ENCODE results near the gene SLC39A9.

The SLC39A9 gene

DNA sequence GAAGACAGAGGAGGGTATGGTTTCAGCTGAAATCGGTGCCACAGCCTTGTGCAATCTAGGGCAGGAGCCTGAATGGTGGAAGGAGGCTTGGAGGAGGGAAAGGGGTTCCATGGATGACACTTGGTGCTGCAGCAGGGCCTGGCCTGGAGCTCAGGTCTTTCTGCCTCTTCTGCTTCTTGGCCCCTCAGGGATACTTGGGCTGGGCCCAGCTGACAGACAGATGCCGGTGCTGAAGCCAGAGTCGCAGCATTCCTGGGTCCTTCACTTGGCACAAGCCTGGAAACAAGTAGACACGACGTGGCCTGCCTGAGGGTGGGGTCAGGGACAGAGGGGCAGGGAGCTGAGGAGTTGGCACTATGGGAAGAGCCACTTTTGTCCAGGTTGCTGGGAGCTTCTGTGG lies 81.6 kb downstream of the SLC39A9 start:
- TF ChIP-seq, protein P1, sequence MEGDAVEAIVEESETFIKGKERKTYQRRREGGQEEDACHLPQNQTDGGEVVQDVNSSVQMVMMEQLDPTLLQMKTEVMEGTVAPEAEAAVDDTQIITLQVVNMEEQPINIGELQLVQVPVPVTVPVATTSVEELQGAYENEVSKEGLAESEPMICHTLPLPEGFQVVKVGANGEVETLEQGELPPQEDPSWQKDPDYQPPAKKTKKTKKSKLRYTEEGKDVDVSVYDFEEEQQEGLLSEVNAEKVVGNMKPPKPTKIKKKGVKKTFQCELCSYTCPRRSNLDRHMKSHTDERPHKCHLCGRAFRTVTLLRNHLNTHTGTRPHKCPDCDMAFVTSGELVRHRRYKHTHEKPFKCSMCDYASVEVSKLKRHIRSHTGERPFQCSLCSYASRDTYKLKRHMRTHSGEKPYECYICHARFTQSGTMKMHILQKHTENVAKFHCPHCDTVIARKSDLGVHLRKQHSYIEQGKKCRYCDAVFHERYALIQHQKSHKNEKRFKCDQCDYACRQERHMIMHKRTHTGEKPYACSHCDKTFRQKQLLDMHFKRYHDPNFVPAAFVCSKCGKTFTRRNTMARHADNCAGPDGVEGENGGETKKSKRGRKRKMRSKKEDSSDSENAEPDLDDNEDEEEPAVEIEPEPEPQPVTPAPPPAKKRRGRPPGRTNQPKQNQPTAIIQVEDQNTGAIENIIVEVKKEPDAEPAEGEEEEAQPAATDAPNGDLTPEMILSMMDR (IDR thresholded peaks at IDR 0.05; ENCODE audit: insufficient read depth, low read depth, low read length, missing control alignments) = no peak
- DNase-seq (ENCODE audit: low read depth) = no peak
- no peak overlapping the region for H3K4me3 ChIP-seq (ENCODE audit: low read depth, low read length)

DNA sequence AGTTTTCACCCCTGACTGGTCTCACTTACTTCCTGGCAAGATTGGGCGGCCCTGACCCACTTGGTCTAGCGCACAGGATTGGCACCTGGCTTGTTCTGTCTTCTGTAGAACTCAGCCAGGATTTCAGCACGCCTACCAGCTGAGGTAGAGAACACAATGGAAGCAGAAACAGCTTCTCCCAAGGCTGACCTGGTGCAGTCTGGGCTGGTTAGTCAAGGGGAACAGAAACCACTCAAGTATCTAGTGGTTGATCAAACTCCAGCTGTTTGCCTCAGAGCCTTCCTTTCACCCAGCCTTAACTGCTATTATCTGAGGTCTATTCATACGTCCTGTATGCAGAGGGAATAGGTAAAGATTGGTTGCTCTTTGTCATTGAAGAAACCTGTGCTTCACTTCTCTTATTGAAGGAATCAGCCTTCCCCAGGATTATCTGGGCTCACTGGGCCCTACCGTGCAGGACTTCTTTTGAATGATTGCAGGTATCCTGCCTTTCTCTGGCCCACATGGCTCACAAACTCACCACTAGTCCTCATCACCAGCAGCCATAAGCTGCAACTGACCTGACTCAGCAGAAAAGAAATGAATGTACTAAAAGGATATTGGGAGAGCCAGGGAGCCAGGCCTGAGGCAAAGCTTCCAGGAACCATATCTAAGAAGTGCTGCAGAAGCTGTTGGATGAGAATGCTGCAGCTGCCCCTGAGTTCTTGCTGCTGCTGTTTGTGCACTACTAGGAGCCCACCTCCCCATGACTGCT lies 83.5 kb downstream of the SLC39A9 start:
- H3K4me3 ChIP-seq (ENCODE audit: low read depth, low read length) = no peak overlapping the region

DNA sequence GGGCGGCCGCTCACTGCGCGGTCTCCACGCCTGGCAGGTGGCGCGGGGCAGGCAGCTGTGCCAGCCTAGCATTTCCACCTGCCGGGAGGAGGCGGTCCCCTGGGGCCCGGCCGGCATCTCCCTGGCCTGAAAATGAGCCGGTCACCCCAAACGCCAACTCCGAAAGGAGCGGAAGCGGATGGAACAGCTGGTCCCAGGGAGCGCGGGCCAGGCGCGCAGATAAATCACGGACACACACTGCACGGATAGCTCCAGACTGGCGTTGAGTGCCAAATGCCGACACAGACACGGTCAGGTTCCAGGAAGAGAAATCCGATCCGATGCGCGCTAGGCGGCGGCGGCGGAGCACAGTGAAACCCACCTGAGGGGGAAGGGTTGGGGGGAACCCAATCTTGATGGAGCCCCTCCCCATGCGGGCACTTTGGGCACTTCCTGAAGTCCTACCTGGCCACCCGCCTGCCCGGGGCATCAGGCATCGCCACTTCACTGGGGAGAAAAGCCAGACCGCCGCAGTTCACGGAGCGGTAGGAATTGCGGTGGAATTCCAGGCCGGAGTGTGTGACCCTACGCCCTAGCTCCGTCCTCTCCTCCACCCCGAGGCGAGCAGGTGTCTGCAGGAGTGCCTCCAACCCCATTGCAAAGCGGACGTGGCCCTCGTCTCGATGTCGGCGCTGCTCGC lies 85.4 kb downstream of the SLC39A9 start:
- TF ChIP-seq, protein P1 (IDR thresholded peaks at IDR 0.05; ENCODE audit: insufficient read depth, low read depth, low read length, missing control alignments) = no peak
- no peak overlapping the region for H3K4me3 ChIP-seq (ENCODE audit: low read depth, low read length)
- DNase-seq (ENCODE audit: low read depth) = no peak

More for the DNA sequence above, 83.5 kb downstream of the SLC39A9 start:
- TF ChIP-seq, protein P1 (IDR thresholded peaks at IDR 0.05; ENCODE audit: insufficient read depth, low read depth, low read length, missing control alignments) = no peak
- DNase-seq (ENCODE audit: low read depth) = peak; percentile 82

DNA sequence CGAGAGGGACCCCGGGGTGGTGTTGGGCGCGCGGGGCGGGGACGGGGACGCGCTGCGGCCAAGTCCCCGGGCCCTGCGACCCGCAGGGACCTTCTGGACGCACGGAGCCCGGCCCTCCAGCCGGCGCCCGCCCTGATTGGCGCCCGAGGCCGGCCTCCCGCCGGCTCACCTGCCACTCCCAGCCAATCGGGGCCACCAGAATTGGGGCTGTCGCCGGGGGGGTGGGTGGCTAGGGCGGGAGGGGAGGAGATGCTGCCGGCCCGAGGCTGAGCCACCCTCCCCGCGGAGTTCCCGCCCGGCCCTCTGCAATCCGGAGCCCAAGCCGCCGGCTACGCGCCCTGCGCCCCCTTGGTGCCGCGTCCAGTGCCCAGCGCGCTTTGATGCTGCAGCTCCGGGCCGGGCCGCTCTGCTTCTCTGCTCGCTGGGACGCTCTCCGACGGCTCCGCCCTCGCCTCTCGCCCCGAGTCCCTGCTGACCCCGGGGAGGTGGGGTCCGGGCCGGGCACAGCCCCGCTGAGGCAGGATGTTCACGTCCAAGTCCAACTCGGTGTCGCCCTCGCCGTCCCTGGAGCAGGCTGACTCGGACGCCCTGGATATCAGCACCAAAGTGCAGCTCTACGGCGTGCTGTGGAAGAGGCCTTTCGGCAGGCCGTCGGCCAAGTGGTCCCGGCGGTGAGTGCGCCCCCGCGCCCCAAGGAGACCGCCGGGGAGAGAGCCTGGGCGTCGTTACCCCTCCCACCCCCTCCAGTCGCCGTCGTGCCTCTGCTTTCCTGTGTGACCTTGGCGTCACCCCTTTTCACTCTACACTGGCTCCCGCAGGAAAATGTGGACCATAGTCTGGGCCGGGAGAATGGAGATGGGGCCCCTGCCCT lies 86.2 kb downstream of the SLC39A9 start, which contains the start of gene PLEKHD1:
Gene PLEKHD1 (plus strand): TSS at position 285 of the 871 bp plus-strand sequence. CDS start 238 bp downstream, at position 523.
- TF ChIP-seq, protein P1 (IDR thresholded peaks at IDR 0.05; ENCODE audit: insufficient read depth, low read depth, low read length, missing control alignments) = no peak
- no peak for DNase-seq (ENCODE audit: low read depth)
- H3K4me3 ChIP-seq (ENCODE audit: low read depth, low read length) = no peak within 1 kb of the TSS

DNA sequence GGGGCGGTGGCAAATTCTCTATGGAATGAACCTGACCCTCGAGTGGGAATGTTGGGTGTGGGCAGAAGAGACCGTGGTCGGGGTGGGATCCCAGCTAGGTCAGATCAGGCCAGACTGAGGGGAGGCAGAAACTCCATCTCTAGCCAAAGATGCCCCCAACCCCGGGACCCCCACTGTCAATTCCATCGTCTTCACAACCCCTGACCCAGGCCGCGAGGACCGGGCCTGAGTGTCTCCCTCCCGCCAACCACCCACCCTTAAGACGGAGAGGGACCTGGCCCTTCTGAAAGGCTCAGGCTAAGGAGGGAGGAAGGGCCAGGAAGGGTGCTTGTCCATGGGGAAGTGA lies 86.8 kb downstream of the SLC39A9 start:
- no peak for DNase-seq (ENCODE audit: low read depth)
- TF ChIP-seq, protein P1 (IDR thresholded peaks at IDR 0.05; ENCODE audit: insufficient read depth, low read depth, low read length, missing control alignments) = no peak
- no peak overlapping the region for H3K4me3 ChIP-seq (ENCODE audit: low read depth, low read length)

DNA sequence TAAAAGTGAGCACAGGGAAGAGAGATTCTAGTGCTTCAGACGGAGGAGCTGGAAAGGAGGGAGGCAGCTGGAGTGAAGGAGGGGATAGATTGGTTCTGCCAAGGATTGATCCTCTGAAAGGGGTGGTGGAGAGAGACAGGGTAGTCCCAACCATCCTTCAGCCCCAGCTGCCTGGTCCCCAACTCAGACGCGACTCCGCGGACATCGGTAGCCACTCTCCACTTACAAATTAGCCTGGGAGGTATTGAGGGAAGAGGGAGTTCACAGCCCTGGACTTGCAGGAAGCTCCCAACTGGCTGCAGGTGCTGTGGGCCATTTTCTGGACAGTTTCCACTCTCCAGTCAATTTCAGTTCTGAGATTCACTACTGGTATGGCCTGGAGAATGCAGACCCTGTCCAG lies 87.2 kb downstream of the SLC39A9 start:
- H3K4me3 ChIP-seq (ENCODE audit: low read depth, low read length) = no peak overlapping the region
- TF ChIP-seq, protein P1 (IDR thresholded peaks at IDR 0.05; ENCODE audit: insufficient read depth, low read depth, low read length, missing control alignments) = no peak
- DNase-seq (ENCODE audit: low read depth) = no peak

Measured in GM12865 (cell line).